ENCODE data around the gene DPM2.

DNA sequence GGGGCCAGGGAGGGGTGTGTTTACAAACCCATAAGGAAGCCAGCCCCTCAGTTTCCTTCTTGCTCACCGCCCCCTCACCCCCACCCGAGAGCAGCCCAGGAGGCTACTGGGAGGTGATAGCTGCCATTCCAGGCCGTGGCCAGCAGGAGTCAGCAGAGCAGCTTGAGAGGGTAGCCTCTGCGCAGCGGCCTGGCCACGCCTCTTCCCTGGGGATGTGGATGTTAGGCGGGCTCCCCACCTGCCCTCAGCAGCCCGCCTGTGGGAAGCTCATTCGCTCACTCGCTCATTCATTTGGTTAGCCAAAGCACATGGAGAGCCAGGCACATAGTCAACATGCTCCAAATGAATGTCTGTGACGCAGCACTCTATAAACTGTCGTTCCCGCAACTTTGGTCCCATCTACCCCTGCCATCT, 6.1 kb upstream of the DPM2 start:
- TF ChIP-seq, protein P1, sequence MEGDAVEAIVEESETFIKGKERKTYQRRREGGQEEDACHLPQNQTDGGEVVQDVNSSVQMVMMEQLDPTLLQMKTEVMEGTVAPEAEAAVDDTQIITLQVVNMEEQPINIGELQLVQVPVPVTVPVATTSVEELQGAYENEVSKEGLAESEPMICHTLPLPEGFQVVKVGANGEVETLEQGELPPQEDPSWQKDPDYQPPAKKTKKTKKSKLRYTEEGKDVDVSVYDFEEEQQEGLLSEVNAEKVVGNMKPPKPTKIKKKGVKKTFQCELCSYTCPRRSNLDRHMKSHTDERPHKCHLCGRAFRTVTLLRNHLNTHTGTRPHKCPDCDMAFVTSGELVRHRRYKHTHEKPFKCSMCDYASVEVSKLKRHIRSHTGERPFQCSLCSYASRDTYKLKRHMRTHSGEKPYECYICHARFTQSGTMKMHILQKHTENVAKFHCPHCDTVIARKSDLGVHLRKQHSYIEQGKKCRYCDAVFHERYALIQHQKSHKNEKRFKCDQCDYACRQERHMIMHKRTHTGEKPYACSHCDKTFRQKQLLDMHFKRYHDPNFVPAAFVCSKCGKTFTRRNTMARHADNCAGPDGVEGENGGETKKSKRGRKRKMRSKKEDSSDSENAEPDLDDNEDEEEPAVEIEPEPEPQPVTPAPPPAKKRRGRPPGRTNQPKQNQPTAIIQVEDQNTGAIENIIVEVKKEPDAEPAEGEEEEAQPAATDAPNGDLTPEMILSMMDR (IDR thresholded peaks at IDR 0.05; ENCODE audit: poor library complexity) = peak; percentile 82
- no peak for TF ChIP-seq EZH2 (IDR thresholded peaks at IDR 0.05; ENCODE audit: borderline replicate concordance)
- TF ChIP-seq EZH2phosphoT487 (IDR thresholded peaks at IDR 0.05; ENCODE audit: low read depth, severe bottlenecking, unreplicated experiment) = no peak
